SK-N-SH treated with all-trans-retinoic acid at 6 μM for 48 hours (cell line): ENCODE measurements around the gene BRSK1.

Source experiments
- ATAC-seq: fragments of 200-7000 bp; cut with Tn5 transposase; 3 replicates; pipeline ENCODE4 v1.9.1; 2020; ENCODE audit warnings: mild to moderate bottlenecking, moderate library complexity
- ARNTL ChIP-seq: fragments of 450-650 bp; formaldehyde crosslinking; IDR thresholded peaks from 2 replicates; pipeline ENCODE4 v1.5.0; 2020; ENCODE audit warnings: low read depth, mild to moderate bottlenecking, moderate library complexity, borderline replicate concordance
- BACH2 ChIP-seq: fragments of 250-450 bp; sonication (Bioruptor Pico); IDR thresholded peaks from 2 replicates; pipeline ENCODE4 v1.9.0; 2021; ENCODE audit warnings: mild to moderate bottlenecking, borderline replicate concordance
- CREB5 ChIP-seq: fragments of 250-450 bp; sonication (Bioruptor Pico); IDR thresholded peaks from 2 replicates; pipeline ENCODE4 v1.5.1; 2020; ENCODE audit warnings: low read depth, mild to moderate bottlenecking, moderate library complexity
- CSDC2 ChIP-seq: fragments of 250-450 bp; sonication (Bioruptor Pico); IDR thresholded peaks from 2 replicates; pipeline ENCODE4 v1.5.0; 2020; ENCODE audit warnings: mild to moderate bottlenecking, moderate library complexity
- CSRNP3 ChIP-seq: fragments of 250-450 bp; sonication (Bioruptor Pico); IDR thresholded peaks from 2 replicates; pipeline ENCODE4 v1.5.1; 2021; ENCODE audit warnings: mild to moderate bottlenecking, moderate library complexity
- ESRRG ChIP-seq: fragments of 250-450 bp; sonication (Bioruptor Pico); IDR thresholded peaks from 2 replicates; pipeline ENCODE4 v1.6.1; 2021; ENCODE audit warnings: mild to moderate bottlenecking
- GLIS3 ChIP-seq: fragments of 250-450 bp; sonication (Bioruptor Pico); IDR thresholded peaks from 2 replicates; pipeline ENCODE4 v1.5.0; 2020; ENCODE audit warnings: mild to moderate bottlenecking, moderate library complexity
- ISL1 ChIP-seq: fragments of 250-450 bp; sonication (Bioruptor Pico); IDR thresholded peaks from 2 replicates; pipeline ENCODE4 v2.1.2; 2022; ENCODE audit warnings: mild to moderate bottlenecking, moderate library complexity
- OSR1 ChIP-seq: fragments of 250-450 bp; sonication (Bioruptor Pico); IDR thresholded peaks from 2 replicates; pipeline ENCODE4 v1.8.0; 2022; ENCODE audit warnings: moderate library complexity, mild to moderate bottlenecking, inconsistent platforms
- PATZ1 ChIP-seq: fragments of 250-450 bp; sonication (Bioruptor Pico); IDR thresholded peaks from 2 replicates; pipeline ENCODE4 v1.8.0; 2020; ENCODE audit warnings: mild to moderate bottlenecking, moderate library complexity, borderline replicate concordance
- POU6F1 ChIP-seq: fragments of 250-450 bp; sonication (Bioruptor Pico); IDR thresholded peaks from 2 replicates; pipeline ENCODE4 v1.8.0; 2021; ENCODE audit warnings: low read depth, mild to moderate bottlenecking, moderate library complexity, borderline replicate concordance
- PPARA ChIP-seq: fragments of 250-450 bp; sonication (Bioruptor Pico); IDR thresholded peaks from 2 replicates; pipeline ENCODE4 v1.5.0; 2020; ENCODE audit warnings: mild to moderate bottlenecking, borderline replicate concordance
- RARB ChIP-seq: fragments of 250-450 bp; sonication (Bioruptor Pico); IDR thresholded peaks from 2 replicates; pipeline ENCODE4 v1.8.0; 2021; ENCODE audit warnings: mild to moderate bottlenecking, moderate library complexity
- TCF4 ChIP-seq: fragments of 250-450 bp; sonication (Bioruptor Pico); IDR thresholded peaks from 2 replicates; pipeline ENCODE4 v1.8.0; 2021; ENCODE audit warnings: mild to moderate bottlenecking, moderate library complexity, borderline replicate concordance
- TOX ChIP-seq: fragments of 250-450 bp; sonication (Bioruptor Pico); IDR thresholded peaks from 2 replicates; pipeline ENCODE4 v1.8.0; 2021; ENCODE audit warnings: mild to moderate bottlenecking, moderate library complexity, borderline replicate concordance
- TSHZ2 ChIP-seq: fragments of 250-450 bp; sonication (Bioruptor Pico); IDR thresholded peaks from 2 replicates; pipeline ENCODE4 v1.5.0; 2020; ENCODE audit warnings: mild to moderate bottlenecking, moderate library complexity
- ZC3H10 ChIP-seq: fragments of 250-450 bp; sonication (Bioruptor Pico); IDR thresholded peaks from 2 replicates; pipeline ENCODE4 v1.5.1; 2021; ENCODE audit warnings: mild to moderate bottlenecking, moderate library complexity
- ZFP3 ChIP-seq: fragments of 250-450 bp; sonication (Bioruptor Pico); IDR thresholded peaks from 2 replicates; pipeline ENCODE4 v1.5.0; 2020; ENCODE audit warnings: mild to moderate bottlenecking, moderate library complexity
- ZFP30 ChIP-seq: fragments of 450-650 bp; formaldehyde crosslinking; IDR thresholded peaks from 2 replicates; pipeline ENCODE4 v1.5.0; 2022; ENCODE audit warnings: mild to moderate bottlenecking, moderate library complexity
- ZNF565 ChIP-seq: fragments of 450-650 bp; formaldehyde crosslinking; conservative IDR thresholded peaks from 2 replicates; pipeline ENCODE4 v1.5.0; 2020; ENCODE audit warnings: low read depth, mild to moderate bottlenecking, moderate library complexity
- ZNF70 ChIP-seq: fragments of 450-650 bp; formaldehyde crosslinking; IDR thresholded peaks from 2 replicates; pipeline ENCODE4 v1.5.0; 2020; ENCODE audit warnings: mild to moderate bottlenecking, moderate library complexity
- ZNF8 ChIP-seq: fragments of 450-650 bp; formaldehyde crosslinking; IDR thresholded peaks from 2 replicates; pipeline ENCODE4 v1.5.0; 2020; ENCODE audit warnings: mild to moderate bottlenecking, moderate library complexity

BRSK1 gene

GRCh38 chr19:55241935-55242464 lies 41.8 kb upstream of the BRSK1 start (continued):
- TF ChIP-seq TCF4 (no peak), ISL1 (no peak), OSR1 (CRISPR knock-in tag) (no peak)
- TF ChIP-seq, all 23 proteins: peak for 0

- TF ChIP-seq TOX (CRISPR knock-in tag) (no peak), ZC3H10 (CRISPR knock-in tag) (no peak), PPARA (CRISPR knock-in tag) (no peak), CSRNP3 (CRISPR knock-in tag) (no peak), ZNF565 (no peak), PATZ1 (no peak), POU6F1 (CRISPR knock-in tag) (no peak), ZNF70 (CRISPR knock-in tag) (no peak), ZFP30 (no peak), ZFP3 (CRISPR knock-in tag) (no peak), GLIS3 (no peak), ESRRG (CRISPR knock-in tag) (no peak), ZNF8 (no peak), TCF4 (no peak), BACH2 (no peak), RARB (CRISPR knock-in tag) (no peak), CSDC2 (no peak), CREB5 (no peak)
- ATAC-seq = no peak
Observed at GRCh38 chr19:55242517-55242916, 41.3 kb upstream of the BRSK1 start.

GRCh38 chr19:55244004-55244680 lies 39.7 kb upstream of the BRSK1 start:
- no peak for TF ChIP-seq ZFP3 (CRISPR knock-in tag)
- TF ChIP-seq ARNTL (CRISPR knock-in tag) = no peak
- no peak for TF ChIP-seq CREB5
- TF ChIP-seq CSDC2 = no peak
- no peak for TF ChIP-seq ZFP30
- TF ChIP-seq RARB (CRISPR knock-in tag) = no peak
- TF ChIP-seq TSHZ2 = no peak
- no peak for TF ChIP-seq PATZ1
- no peak for TF ChIP-seq ZC3H10 (CRISPR knock-in tag)
- no peak for TF ChIP-seq OSR1 (CRISPR knock-in tag)
- no peak for TF ChIP-seq ISL1
- TF ChIP-seq TOX (CRISPR knock-in tag) = no peak
- TF ChIP-seq BACH2 = no peak
- TF ChIP-seq CSRNP3 (CRISPR knock-in tag) = no peak
- ATAC-seq = no peak
